HepG2 (cell line): ENCODE results near the gene THRA. TPM values are rescaled to one million over a fixed set of nuclear protein-coding genes. Genes with fewer than 3 reads are reported as not detected.

Experiments used
- ATAC-seq: fragments of 200-7000 bp; cut with Tn5 transposase; 3 replicates; pipeline ENCODE4 v1.9.1; 2020; ENCODE audit warnings: mild to moderate bottlenecking, moderate library complexity
- BruUV-seq: library from RNA; stranded (reverse); fragments of 400-500 nt; replicated peaks from 2 replicates; lab custom pipeline; 2021; lab: Mats Ljungman, UMichigan
- CTCF ChIA-PET: fragments of 300-600 bp; formaldehyde crosslinking; extraction: SDS; loops from one replicate; lab custom pipeline; 2021; ENCODE audit warnings: low total read pairs, inconsistent platforms, low intra/inter-chr PET ratio; lab: Yijun Ruan, JAX
- POLR2A ChIA-PET: fragments of 350-600 bp; sonication (Branson Sonifier 250); formaldehyde crosslinking; loops from one replicate; lab custom pipeline; 2020; ENCODE audit warnings: antibody characterized with exemption, inconsistent platforms; lab: Yijun Ruan, JAX
- DNase-seq: peaks from one replicate; pipeline ENCODE4 v3.0.0-alpha.2; 2015; ENCODE audit warnings: low spot score
- FAIRE-seq: peaks from 3 replicates; lab custom pipeline; 2011; peaks lifted over from hg19 to GRCh38; lab: Jason Lieb, UNC
- H2AFZ ChIP-seq: one replicate; pipeline ENCODE4 v1.6.1; 2011; ENCODE audit warnings: low read length, inconsistent platforms
- H3K27ac ChIP-seq: fragments of 300-600 bp; 3 replicates; pipeline ENCODE4 v1.8.0; 2011; ENCODE audit warnings: mixed run types, mild to moderate bottlenecking, mixed read lengths, low read length, inconsistent platforms; ENCODE audit not compliant: insufficient read depth; ENCODE audit errors: extremely low read length
- H3K27me3 ChIP-seq, 2 experiments: fragments of 200-600 bp in 1 of 2; 2 replicates in 1 of 2; 3 replicates in 1 of 2; pipeline versions ENCODE4 v1.6.0 to v1.8.0; 2011; ENCODE audit warnings: low read length in 2 of 2, mild to moderate bottlenecking in 2 of 2, moderate library complexity in 2 of 2, inconsistent platforms in 1 of 2; ENCODE audit not compliant: insufficient read depth in 2 of 2, control insufficient read depth in 1 of 2
- H3K36me3 ChIP-seq, 2 experiments: fragments of 200-600 bp in 1 of 2; replicated peaks in 1 of 2; 2 replicates in 1 of 2; 3 replicates in 1 of 2; pipeline versions ENCODE4 v1.5.1 to v1.8.0; 2011; ENCODE audit warnings: low read length in 2 of 2, inconsistent platforms in 1 of 2; ENCODE audit not compliant: insufficient read depth in 2 of 2, control insufficient read depth in 1 of 2
- H3K4me1 ChIP-seq: 2 replicates; pipeline ENCODE4 v1.5.1; 2012; ENCODE audit warnings: low read length, inconsistent platforms; ENCODE audit not compliant: insufficient read depth
- H3K4me2 ChIP-seq: 2 replicates; pipeline ENCODE4 v1.6.0; 2011; ENCODE audit warnings: low read depth, low read length, inconsistent platforms
- H3K4me3 ChIP-seq, 3 experiments: fragments of 200-600 bp in 1 of 3; sonication (generic), shearing (Covaris generic) in 1 of 3; replicated peaks in 1 of 3; 2 replicates each; pipeline ENCODE4 v1.5.1; 2011 to 2016; ENCODE audit warnings: low read length in 3 of 3, inconsistent platforms in 2 of 3, low read depth in 2 of 3, mild to moderate bottlenecking in 2 of 3, control low read depth in 1 of 3, mixed read lengths in 1 of 3; ENCODE audit not compliant: insufficient read depth in 1 of 3
- H3K79me2 ChIP-seq: one replicate; pipeline ENCODE4 v1.6.1; 2011; ENCODE audit warnings: low read length, inconsistent platforms; ENCODE audit not compliant: insufficient read depth
- H3K9ac ChIP-seq: 2 replicates; pipeline ENCODE4 v1.6.0; 2011; ENCODE audit warnings: mild to moderate bottlenecking, low read depth, low read length, inconsistent platforms; ENCODE audit not compliant: insufficient read depth
- H3K9me3 ChIP-seq: 2 replicates; pipeline ENCODE4 v1.5.1; 2012; ENCODE audit warnings: mild to moderate bottlenecking, low read length
- H4K20me1 ChIP-seq: 2 replicates; pipeline ENCODE4 v1.6.0; 2011; ENCODE audit warnings: inconsistent platforms, mild to moderate bottlenecking, low read length, moderate library complexity; ENCODE audit not compliant: insufficient read depth
- ARID2 ChIP-seq: sonication (generic); formaldehyde crosslinking; IDR thresholded peaks from 2 replicates; pipeline ENCODE4 v1.8.1; 2022; ENCODE audit warnings: mild to moderate bottlenecking, missing genetic modification reagents, borderline replicate concordance
- ELF3 ChIP-seq: IDR thresholded peaks from 2 replicates; pipeline ENCODE4 v1.6.1; 2016; ENCODE audit warnings: missing genetic modification reagents, missing compliant biosample characterization
- ZNF136 ChIP-seq: sonication (generic); formaldehyde crosslinking; IDR thresholded peaks from 2 replicates; pipeline ENCODE4 v1.8.1; 2022; ENCODE audit warnings: low read depth, mild to moderate bottlenecking, moderate library complexity, missing genetic modification reagents
- ZNF629 ChIP-seq: sonication (generic); formaldehyde crosslinking; conservative IDR thresholded peaks from 2 replicates; pipeline ENCODE4 v1.5.0; 2020; ENCODE audit warnings: missing genetic modification reagents
- ZNF737 ChIP-seq: sonication (generic); formaldehyde crosslinking; IDR thresholded peaks from 2 replicates; pipeline ENCODE4 v1.5.0; 2020; ENCODE audit warnings: missing genetic modification reagents, mild to moderate bottlenecking, borderline replicate concordance
- WGBS: methylation state at CpG from one replicate; pipeline ENCODE4 v1.1.6; 2017; ENCODE audit warnings: low lambda C conversion rate; 5-methylcytosine and 5-hydroxymethylcytosine counted together
- in situ Hi-C: cut with HindIII; loops from 2 replicates; pipeline ENCODE4 v1.10.0; 2017; ENCODE audit warnings: low pct_unique_long_range_greater_than_20kb; ENCODE audit not compliant: extremely low pct_ligation_motif_present
- intact Hi-C: fragments of 100-400 bp; cut with micrococcal nuclease; formaldehyde crosslinking; loops from one replicate; pipeline ENCODE4 v1.10.0; 2022; ENCODE audit not compliant: unreplicated experiment
- polyA plus RNA-seq, 8 experiments: library from polyadenylated mRNA; depleted of rRNA in 3 of 8; stranded (reverse) in 7 of 8; unstranded in 1 of 8; fragments of >200 nt; fragmentation: Illumina TruSeq in 4 of 8; extraction: Trizol in 4 of 8; gene quantifications; 2 replicates each; pipeline versions ENCODE4 v1.2.1 to v1.2.3, GENCODE V29; 2011 to 2016; ENCODE audit warnings: low read depth in 4 of 8, missing spikeins in 1 of 8, mixed read lengths in 1 of 8; ENCODE audit not compliant: insufficient read depth in 1 of 8
- total RNA-seq, 5 experiments: library from RNA; depleted of rRNA; stranded (reverse); fragments of >200 nt; fragmentation: Illumina TruSeq; extraction: Trizol; gene quantifications; 2 replicates each; pipeline ENCODE4 v1.2.3, GENCODE V29; 2016; ENCODE audit warnings: low read depth in 1 of 5

Gene THRA
- total and polyA plus RNA-seq, 2 of the 13 experiments (the other 11 are each of a cell fraction or from before 2014, with no cell fraction given), result 8.0 to 9.9 TPM

GRCh38 chr17:40076591-40076990 lies 13.8 kb downstream of the THRA start:
- H3K9me3 ChIP-seq, result no peaks in the 10 kb centered on the region
- intact Hi-C loops (no loop called here), in situ Hi-C loops (no loop called here)
- H3K27ac ChIP-seq, result no peak overlapping the region
- no peak for TF ChIP-seq ELF3 (CRISPR knock-in tag)
- no peak for TF ChIP-seq ARID2
- TF ChIP-seq ZNF737 (CRISPR knock-in tag), result no peak
- H3K79me2 ChIP-seq, result no peaks in the 10 kb centered on the region
- H3K36me3 ChIP-seq, result peaks cover 1 to 4% of the 10 kb centered on the region in 2 experiments; a peak in 1 of 5 replicates
- no peak overlapping the region for H3K9ac ChIP-seq
- 96% methylated on average over 7 of the region's 7 CpGs for WGBS
- DNase-seq, result no peak
- ChIA-PET POLR2A (interaction anchor here (1.9 to 2.2 kb wide), 4 partner anchors 13 to 36 kb away, joined by 17 to 23 read pairs (median 20); partner anchors contain the start of genes NR1D1 and THRA), CTCF (interaction anchor here (1.7 to 2.1 kb wide), 2 partner anchors 37 to 38 kb away, joined by 4 to 9 read pairs; no protein-coding TSS in a partner anchor)
- no peaks in the 10 kb centered on the region for H4K20me1 ChIP-seq
- H3K27me3 ChIP-seq, result no peaks in the 10 kb centered on the region
- no peak overlapping the region for H2AFZ ChIP-seq
- no peak overlapping the region for H3K4me2 ChIP-seq
- H3K4me3 ChIP-seq, result no peak overlapping the region
- H3K4me1 ChIP-seq, result peaks cover 37% of the 10 kb centered on the region
- ATAC-seq, result no peak
- FAIRE-seq, result no peak
- BruUV-seq, result no TSS peak

- intact Hi-C loops (no loop called here), in situ Hi-C loops (no loop called here)
- no peak overlapping the region for H3K27ac ChIP-seq
- peaks cover 15% of the 10 kb centered on the region for H3K4me1 ChIP-seq
- H3K4me3 ChIP-seq, result no peak overlapping the region
- TF ChIP-seq ZNF136 (CRISPR knock-in tag) (no peak), ZNF629 (peak; percentile 70)
- H3K27me3 ChIP-seq, result no peaks in the 10 kb centered on the region
- WGBS, result 94% methylated on average over 3 of the region's 3 CpGs
- H3K9ac ChIP-seq, result no peak overlapping the region
- FAIRE-seq, result no peak
- H3K4me2 ChIP-seq, result no peak overlapping the region
- H3K79me2 ChIP-seq, result no peaks in the 10 kb centered on the region
- no peak overlapping the region for H2AFZ ChIP-seq
- POLR2A ChIA-PET, result no interaction called here
- no peak for ATAC-seq
- H4K20me1 ChIP-seq, result no peaks in the 10 kb centered on the region
- no peak for DNase-seq
- CTCF ChIA-PET, result no interaction called here
- no TSS peak for BruUV-seq
- peaks cover 4 to 10% of the 10 kb centered on the region in 2 experiments; a peak in 4 of 5 replicates for H3K36me3 ChIP-seq
- H3K9me3 ChIP-seq, result no peaks in the 10 kb centered on the region
Measured at GRCh38 chr17:40079545-40079944, 16.8 kb downstream of the THRA start.
